CD4-positive, alpha-beta memory T cell (primary cell): ENCODE data around the gene EID2. TPM values are rescaled to one million over a fixed set of nuclear protein-coding genes. Genes with fewer than 3 reads are reported as not detected.
A peak's percentile ranks its signal among the peaks of the same experiment; 100 is the strongest.

Experiments
- CTCF ChIA-PET: fragments of 350-600 bp; sonication (Branson Sonifier 250); formaldehyde crosslinking; loops from one replicate; lab custom pipeline; 2021; ENCODE audit warnings: inconsistent platforms; ENCODE audit not compliant: partially characterized antibody; lab: Charles Lee
- POLR2A ChIA-PET: fragments of 350-600 bp; sonication (Branson Sonifier 250); formaldehyde crosslinking; loops from one replicate; lab custom pipeline; 2021; ENCODE audit not compliant: partially characterized antibody; lab: Charles Lee
- DNase-seq, 5 donors: peaks; one replicate each; pipeline versions ENCODE4 v3.0.0 to v3.0.0-alpha.2; 2020 to 2022; ENCODE audit warnings: mixed read lengths in 1 of 5
- H3K27ac ChIP-seq: one replicate; pipeline ENCODE4 v1.7.0; 2013; ENCODE audit warnings: low read depth, low read length
- H3K27me3 ChIP-seq: 2 replicates; pipeline ENCODE4 v1.7.0; 2013; ENCODE audit warnings: mild to moderate bottlenecking, low read length, moderate library complexity; ENCODE audit not compliant: insufficient read depth
- H3K36me3 ChIP-seq: 2 replicates; pipeline ENCODE4 v1.7.0; 2013; ENCODE audit warnings: mild to moderate bottlenecking, low read length, moderate library complexity; ENCODE audit not compliant: insufficient read depth
- H3K4me1 ChIP-seq: 2 replicates; pipeline ENCODE4 v1.7.0; 2013; ENCODE audit warnings: mild to moderate bottlenecking, low read length, moderate library complexity; ENCODE audit not compliant: insufficient read depth
- H3K4me3 ChIP-seq, 2 donors: one replicate each; pipeline ENCODE4 v1.7.0; 2013; ENCODE audit warnings: low read length in 2 of 2, mild to moderate bottlenecking in 1 of 2
- H3K9me3 ChIP-seq, 2 donors: one replicate each; pipeline ENCODE4 v1.7.0; 2013; ENCODE audit warnings: low read length in 2 of 2, control low read depth in 1 of 2; ENCODE audit not compliant: control insufficient read depth in 1 of 2
- H3K27ac Mint-ChIP-seq, 7 donors: one replicate each; pipeline ENCODE4 v1.8.0; 2020 to 2021; ENCODE audit warnings: mixed read lengths in 7 of 7, mild to moderate bottlenecking in 6 of 7, inconsistent platforms in 3 of 7, moderate library complexity in 3 of 7
- H3K27me3 Mint-ChIP-seq, 2 donors: one replicate each; pipeline ENCODE4 v1.8.0; 2020 to 2021; ENCODE audit warnings: mixed read lengths in 2 of 2
- H3K36me3 Mint-ChIP-seq, 2 donors: one replicate each; pipeline ENCODE4 v1.8.0; 2020 to 2021; ENCODE audit warnings: mixed read lengths in 2 of 2, inconsistent platforms in 1 of 2, mild to moderate bottlenecking in 1 of 2
- H3K4me1 Mint-ChIP-seq, 4 donors: one replicate each; pipeline ENCODE4 v1.8.0; 2020 to 2021; ENCODE audit warnings: mixed read lengths in 4 of 4, mild to moderate bottlenecking in 1 of 4
- H3K4me3 Mint-ChIP-seq, 8 donors: one replicate each; pipeline ENCODE4 v1.8.0; 2020 to 2021; ENCODE audit warnings: mixed read lengths in 8 of 8, mild to moderate bottlenecking in 7 of 8, moderate library complexity in 6 of 8, inconsistent platforms in 3 of 8
- H3K9me3 Mint-ChIP-seq, 8 donors: one replicate each; pipeline ENCODE4 v1.8.0; 2020 to 2021; ENCODE audit warnings: mixed read lengths in 8 of 8, mild to moderate bottlenecking in 5 of 8, inconsistent platforms in 3 of 8, moderate library complexity in 1 of 8
- intact Hi-C: fragments of 100-400 bp; cut with micrococcal nuclease; formaldehyde crosslinking; loops from one replicate; pipeline ENCODE4 v1.15.1; 2023
- polyA plus RNA-seq, 2 donors: library from polyadenylated mRNA; unstranded; fragments of 300-500 nt; fragmentation: Illumina TruSeq; gene quantifications; one replicate each; pipeline ENCODE4 v1.2.3, GENCODE V29; 2021
- total RNA-seq, 2 experiments: library from RNA; stranded (reverse); gene quantifications; one replicate each; pipeline ENCODE4 v1.2.3, GENCODE V29; 2021

Gene EID2
- total and polyA plus RNA-seq, 4 experiments from 2014 or later, result 22.0 to 34.9 (median 22.5) TPM

- H3K27ac Mint-ChIP-seq, result peak overlapping the region in 2 of 7 donors; percentile 35 to 67
- intact Hi-C loops, result no loop called here
- POLR2A ChIA-PET, result no interaction called here
These were observed 32.8 kb downstream of the EID2 start for GRCh38 chr19:39506944-39507714.

GRCh38 chr19:39506598-39506943, 33.4 kb downstream of the EID2 start:
- Mint-ChIP-seq H3K9me3 (peaks cover 0 to 2% (median 0%) of the 10 kb centered on the region in 8 donors), H3K27ac (peak overlapping the region in 1 of 7 donors; percentile 67), H3K4me1 (peaks cover 9 to 40% (median 21%) of the 10 kb centered on the region in 4 donors), H3K27me3 (peaks cover 27 to 46% of the 10 kb centered on the region in 2 donors), H3K36me3 (no peaks in the 10 kb centered on the region), H3K4me3 (peak overlapping the region; percentile 9 to 81 (median 70))
- POLR2A ChIA-PET, result no interaction called here
- intact Hi-C loops, result no loop called here
- H3K9me3 ChIP-seq, result no peaks in the 10 kb centered on the region
- CTCF ChIA-PET, result interaction anchor here (2.1 to 2.5 kb wide), 2 partner anchors 26 to 67 kb away, joined by 7 to 12 read pairs; partner anchors contain the start of gene EID2B
- no peak overlapping the region for H3K27ac ChIP-seq
- no peak for DNase-seq
- H3K36me3 ChIP-seq, result no peaks in the 10 kb centered on the region
- H3K27me3 ChIP-seq, result peaks cover 12% of the 10 kb centered on the region
- H3K4me3 ChIP-seq, result no peak overlapping the region
- peaks cover 19% of the 10 kb centered on the region for H3K4me1 ChIP-seq

More at GRCh38 chr19:39506944-39507714, 32.8 kb downstream of the EID2 start:
- H3K27me3 ChIP-seq, result peaks cover 11% of the 10 kb centered on the region
- H3K9me3 ChIP-seq, result no peaks in the 10 kb centered on the region
- peaks cover 19% of the 10 kb centered on the region for H3K4me1 ChIP-seq
- DNase-seq, result peak in 4 of 5 donors; percentile 37 to 47 (median 43)
- H3K27me3 Mint-ChIP-seq, result peaks cover 25 to 48% of the 10 kb centered on the region in 2 donors
- no peak overlapping the region for H3K27ac ChIP-seq
- H3K36me3 ChIP-seq, result no peaks in the 10 kb centered on the region
- H3K4me3 Mint-ChIP-seq, result peak overlapping the region; percentile 72 to 86 (median 82)
- no peaks in the 10 kb centered on the region for H3K36me3 Mint-ChIP-seq
- H3K9me3 Mint-ChIP-seq, result peaks cover 0 to 2% (median 0%) of the 10 kb centered on the region in 8 donors
- peak overlapping the region in 1 of 2 donors; percentile 32 for H3K4me3 ChIP-seq
- H3K4me1 Mint-ChIP-seq, result peaks cover 9 to 38% (median 21%) of the 10 kb centered on the region in 4 donors
- CTCF ChIA-PET, result interaction anchor here (2.1 to 2.5 kb wide), 2 partner anchors 26 to 67 kb away, joined by 7 to 12 read pairs; partner anchors contain the start of gene EID2B

GRCh38 chr19:39502640-39503417, 37.1 kb downstream of the EID2 start:
- H3K4me3 Mint-ChIP-seq, result peak overlapping the region in 4 of 8 donors; percentile 9 to 61 (median 40)
- no peaks in the 10 kb centered on the region for H3K36me3 ChIP-seq
- peaks cover 0 to 1% (median 0%) of the 10 kb centered on the region in 8 donors for H3K9me3 Mint-ChIP-seq
- H3K27me3 ChIP-seq, result peaks cover 34% of the 10 kb centered on the region
- intact Hi-C loops, result loop anchor here (1.0 kb wide), 1 partner anchor 63 kb away; no protein-coding TSS in a partner anchor
- ChIA-PET POLR2A (interaction anchor here (0.6 to 1.7 kb wide), 8 partner anchors 30 to 91 kb away, joined by 3 to 6 read pairs (median 4); partner anchors contain the start of genes EID2, EID2B, RPS16 and SUPT5H), CTCF (interaction anchor here (0.6 to 1.7 kb wide), 10 partner anchors 8 to 105 kb away, joined by 3 to 19 read pairs (median 3); partner anchors contain the start of gene EID2B)
- no peaks in the 10 kb centered on the region for H3K9me3 ChIP-seq
- H3K4me1 Mint-ChIP-seq, result peaks cover 24 to 65% (median 33%) of the 10 kb centered on the region in 4 donors
- DNase-seq, result peak; percentile 72 to 82 (median 81)
- H3K36me3 Mint-ChIP-seq, result no peaks in the 10 kb centered on the region
- peaks cover 36% of the 10 kb centered on the region for H3K4me1 ChIP-seq
- no peak overlapping the region for H3K4me3 ChIP-seq
- H3K27me3 Mint-ChIP-seq, result peaks cover 45 to 59% of the 10 kb centered on the region in 2 donors
- no peak overlapping the region for H3K27ac ChIP-seq
- peak overlapping the region in 2 of 7 donors; percentile 36 to 71 for H3K27ac Mint-ChIP-seq

GRCh38 chr19:39501340-39501739, 38.6 kb downstream of the EID2 start:
- Histone ChIP-seq H3K9me3 (no peaks in the 10 kb centered on the region), H3K4me1 (peaks cover 29% of the 10 kb centered on the region), H3K27ac (no peak overlapping the region), H3K4me3 (no peak overlapping the region), H3K36me3 (no peaks in the 10 kb centered on the region), H3K27me3 (peaks cover 31% of the 10 kb centered on the region)
- no peak overlapping the region for H3K4me3 Mint-ChIP-seq
- H3K27ac Mint-ChIP-seq, result peak overlapping the region in 2 of 7 donors; percentile 24 to 59
- peaks cover 42 to 55% of the 10 kb centered on the region in 2 donors for H3K27me3 Mint-ChIP-seq
- intact Hi-C loops, result no loop called here
- no peaks in the 10 kb centered on the region for H3K9me3 Mint-ChIP-seq
- POLR2A ChIA-PET, result interaction anchor here (1.5 kb wide), 1 partner anchor 31 kb away, joined by 4 read pairs; the partner anchor contains the start of gene EID2B
- no peaks in the 10 kb centered on the region for H3K36me3 Mint-ChIP-seq
- peaks cover 18 to 56% (median 25%) of the 10 kb centered on the region in 4 donors for H3K4me1 Mint-ChIP-seq
- CTCF ChIA-PET, result interaction anchor here (1.0 kb wide), 2 partner anchors 61 to 379 kb away, joined by 3 to 5 read pairs; no protein-coding TSS in a partner anchor
- no peak for DNase-seq

GRCh38 chr19:39500543-39500942, 39.4 kb downstream of the EID2 start:
- Histone ChIP-seq H3K4me3 (no peak overlapping the region), H3K4me1 (peaks cover 28% of the 10 kb centered on the region), H3K36me3 (no peaks in the 10 kb centered on the region), H3K9me3 (no peaks in the 10 kb centered on the region), H3K27ac (no peak overlapping the region), H3K27me3 (peaks cover 29% of the 10 kb centered on the region)
- Mint-ChIP-seq H3K9me3 (no peaks in the 10 kb centered on the region), H3K36me3 (no peaks in the 10 kb centered on the region), H3K4me1 (peaks cover 16 to 51% (median 23%) of the 10 kb centered on the region in 4 donors), H3K27ac (no peak overlapping the region), H3K4me3 (peak overlapping the region in 3 of 8 donors; percentile 25 to 75 (median 26)), H3K27me3 (peaks cover 42 to 53% of the 10 kb centered on the region in 2 donors)
- CTCF ChIA-PET, result interaction anchor here (1.0 to 1.1 kb wide), 3 partner anchors 14 to 378 kb away, joined by 3 to 5 read pairs (median 3); no protein-coding TSS in a partner anchor
- POLR2A ChIA-PET, result interaction anchor here (1.5 kb wide), 1 partner anchor 32 kb away, joined by 4 read pairs; the partner anchor contains the start of gene EID2B
- intact Hi-C loops, result no loop called here
- DNase-seq, result no peak

- CTCF ChIA-PET, result interaction anchor here (1.1 kb wide), 1 partner anchor 14 kb away, joined by 3 read pairs; no protein-coding TSS in a partner anchor
These were observed 40.0 kb downstream of the EID2 start for GRCh38 chr19:39499932-39500331.

More at GRCh38 chr19:39499932-39500331, 40.0 kb downstream of the EID2 start:
- Histone ChIP-seq H3K4me1 (peaks cover 28% of the 10 kb centered on the region), H3K36me3 (no peaks in the 10 kb centered on the region), H3K27ac (no peak overlapping the region), H3K9me3 (no peaks in the 10 kb centered on the region), H3K4me3 (no peak overlapping the region), H3K27me3 (peaks cover 29% of the 10 kb centered on the region)
- no peaks in the 10 kb centered on the region for H3K36me3 Mint-ChIP-seq
- H3K9me3 Mint-ChIP-seq, result no peaks in the 10 kb centered on the region
- intact Hi-C loops, result loop anchor here (5.0 kb wide), 1 partner anchor 32 kb away; the partner anchor contains the start of gene EID2B
- POLR2A ChIA-PET, result no interaction called here
- H3K27ac Mint-ChIP-seq, result no peak overlapping the region
- no peak for DNase-seq
- H3K27me3 Mint-ChIP-seq, result peaks cover 42 to 51% of the 10 kb centered on the region in 2 donors
- H3K4me3 Mint-ChIP-seq, result peak overlapping the region in 6 of 8 donors; percentile 23 to 78 (median 55)
- H3K4me1 Mint-ChIP-seq, result peaks cover 15 to 49% (median 23%) of the 10 kb centered on the region in 4 donors
